Smooth muscle cell (in vitro differentiated cells): Measurements from ENCODE around the gene ROBO1. TPM values are rescaled to one million over a fixed set of nuclear protein-coding genes. Genes with fewer than 3 reads are reported as not detected.

Experiments used
- DNase-seq: peaks from one replicate; lab custom pipeline; 2025; ENCODE audit not compliant: unreplicated experiment; lab: John Stamatoyannopoulos, UW
- H2AFZ ChIP-seq: fragments of 200-600 bp; sonication (generic); 2 replicates; pipeline ENCODE4 v1.6.0; 2016; ENCODE audit warnings: antibody characterized with exemption, low read depth, mild to moderate bottlenecking
- H3F3A ChIP-seq: fragments of 200-600 bp; sonication (generic); 2 replicates; pipeline ENCODE4 v1.6.0; 2017; ENCODE audit warnings: antibody characterized with exemption, low read depth
- H3K27ac ChIP-seq: fragments of 200-600 bp; sonication (generic); 2 replicates; pipeline ENCODE4 v1.5.1; 2016; ENCODE audit warnings: low read depth, mild to moderate bottlenecking
- H3K27me3 ChIP-seq: fragments of 200-600 bp; sonication (generic); 2 replicates; pipeline ENCODE4 v1.6.1; 2016; ENCODE audit warnings: low read depth, mild to moderate bottlenecking
- H3K36me3 ChIP-seq: fragments of 200-600 bp; sonication (generic); 2 replicates; pipeline ENCODE4 v1.5.1; 2016; ENCODE audit warnings: low read depth
- H3K4me1 ChIP-seq: fragments of 200-600 bp; sonication (generic); 2 replicates; pipeline ENCODE4 v1.5.1; 2016; ENCODE audit warnings: low read depth
- H3K4me2 ChIP-seq: fragments of 200-600 bp; sonication (generic); 2 replicates; pipeline ENCODE4 v1.6.0; 2016; ENCODE audit warnings: mild to moderate bottlenecking
- H3K4me3 ChIP-seq: fragments of 200-600 bp; sonication (generic); 2 replicates; pipeline ENCODE4 v1.5.1; 2016; ENCODE audit warnings: mild to moderate bottlenecking
- H3K79me2 ChIP-seq: fragments of 200-600 bp; sonication (generic); 2 replicates; pipeline ENCODE4 v1.6.0; 2016; ENCODE audit warnings: low read depth, mild to moderate bottlenecking
- H3K9ac ChIP-seq: fragments of 200-600 bp; sonication (generic); 2 replicates; pipeline ENCODE4 v1.6.0; 2016; ENCODE audit warnings: low read depth
- H3K9me3 ChIP-seq: fragments of 200-600 bp; sonication (generic); replicated peaks from 2 replicates; pipeline ENCODE4 v1.5.1; 2016; ENCODE audit warnings: low read depth
- H4K20me1 ChIP-seq: fragments of 200-600 bp; sonication (generic); 2 replicates; pipeline ENCODE4 v1.6.0; 2016; ENCODE audit warnings: low read depth
- WGBS: methylation state at CpG from one replicate; pipeline ENCODE4 v1.1.7; 2016; ENCODE audit warnings: low lambda C conversion rate; 5-methylcytosine and 5-hydroxymethylcytosine counted together
- polyA plus RNA-seq: library from polyadenylated mRNA; unstranded; fragments of >200 nt; fragmentation: Nextera tagmentation; extraction: Ambion mirVana; gene quantifications from 2 replicates; pipeline ENCODE4 v1.2.1, GENCODE V29; 2016
- total RNA-seq: library from RNA; depleted of rRNA; stranded (reverse); fragments of >200 nt; gene quantifications from 2 replicates; pipeline ENCODE4 v1.2.3, GENCODE V29; 2014
- TF ChIP-seq, protein P1 (sequence below): fragments of 200-600 bp; sonication (generic); IDR thresholded peaks from 2 replicates; pipeline ENCODE4 v1.5.1; 2017; ENCODE audit warnings: borderline replicate concordance, mild to moderate bottlenecking, antibody characterized with exemption; ENCODE audit not compliant: insufficient read depth, poor library complexity, severe bottlenecking

ROBO1 gene
- total and polyA plus RNA-seq, 2 experiments from 2014 or later: 30.5 to 79.5 TPM

DNA sequence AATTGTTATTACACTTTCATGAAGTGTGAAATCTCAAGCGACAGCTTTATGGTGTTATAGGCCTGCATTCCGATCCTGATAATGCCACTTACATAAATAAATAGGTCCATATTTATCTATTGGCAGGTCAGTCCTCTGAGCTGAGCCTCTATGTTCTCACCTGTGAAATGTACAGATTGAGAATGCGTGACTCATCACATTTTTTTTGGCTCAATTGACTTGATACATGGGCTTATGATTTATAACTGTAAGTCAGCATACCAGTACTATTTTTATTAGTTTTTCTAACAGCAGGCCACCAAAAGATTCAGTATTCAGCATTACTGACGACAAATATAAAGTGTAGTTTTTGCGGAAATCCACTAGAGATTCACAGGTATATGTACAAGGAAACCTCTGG is 344.4 kb downstream of the ROBO1 start:
- TF ChIP-seq, protein P1, sequence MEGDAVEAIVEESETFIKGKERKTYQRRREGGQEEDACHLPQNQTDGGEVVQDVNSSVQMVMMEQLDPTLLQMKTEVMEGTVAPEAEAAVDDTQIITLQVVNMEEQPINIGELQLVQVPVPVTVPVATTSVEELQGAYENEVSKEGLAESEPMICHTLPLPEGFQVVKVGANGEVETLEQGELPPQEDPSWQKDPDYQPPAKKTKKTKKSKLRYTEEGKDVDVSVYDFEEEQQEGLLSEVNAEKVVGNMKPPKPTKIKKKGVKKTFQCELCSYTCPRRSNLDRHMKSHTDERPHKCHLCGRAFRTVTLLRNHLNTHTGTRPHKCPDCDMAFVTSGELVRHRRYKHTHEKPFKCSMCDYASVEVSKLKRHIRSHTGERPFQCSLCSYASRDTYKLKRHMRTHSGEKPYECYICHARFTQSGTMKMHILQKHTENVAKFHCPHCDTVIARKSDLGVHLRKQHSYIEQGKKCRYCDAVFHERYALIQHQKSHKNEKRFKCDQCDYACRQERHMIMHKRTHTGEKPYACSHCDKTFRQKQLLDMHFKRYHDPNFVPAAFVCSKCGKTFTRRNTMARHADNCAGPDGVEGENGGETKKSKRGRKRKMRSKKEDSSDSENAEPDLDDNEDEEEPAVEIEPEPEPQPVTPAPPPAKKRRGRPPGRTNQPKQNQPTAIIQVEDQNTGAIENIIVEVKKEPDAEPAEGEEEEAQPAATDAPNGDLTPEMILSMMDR: no peak
- 92% methylated on average over 5 of the region's 5 CpGs for WGBS
- Histone ChIP-seq H3K27me3 (no peaks in the 10 kb centered on the region), H3K4me1 (no peaks in the 10 kb centered on the region), H3K4me3 (no peak overlapping the region), H3K9me3 (no peaks in the 10 kb centered on the region), H3K79me2 (no peaks in the 10 kb centered on the region), H3K27ac (no peak overlapping the region), H3K9ac (no peak overlapping the region), H3F3A (no peaks in the 10 kb centered on the region), H3K36me3 (no peaks in the 10 kb centered on the region), H3K4me2 (no peak overlapping the region), H2AFZ (no peak overlapping the region), H4K20me1 (no peaks in the 10 kb centered on the region)
- DNase-seq: no peak

DNA sequence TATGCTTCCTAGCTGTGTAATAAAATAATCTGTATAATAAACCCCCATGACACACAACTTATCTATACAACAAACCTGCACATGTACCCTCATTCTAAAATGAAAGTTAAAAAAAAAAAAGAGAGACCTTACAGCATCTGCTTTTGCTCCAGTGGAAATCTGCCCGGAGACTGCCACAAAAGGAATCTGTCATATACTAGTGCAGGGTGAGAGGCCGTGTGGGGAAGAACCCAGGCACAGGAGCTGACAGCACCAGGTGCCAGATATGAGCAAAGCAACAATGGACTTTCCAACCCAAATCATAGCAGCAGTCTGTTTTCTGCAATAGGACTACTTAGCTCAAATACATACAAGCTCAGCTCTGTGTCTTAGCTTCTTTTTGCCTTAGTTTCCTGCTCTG is 346.5 kb downstream of the ROBO1 start:
- TF ChIP-seq, protein P1: no peak
- H3K27me3 ChIP-seq: no peaks in the 10 kb centered on the region
- 74% methylated on average over 2 of the region's 2 CpGs for WGBS
- no peak overlapping the region for H2AFZ ChIP-seq
- H3K4me1 ChIP-seq: no peaks in the 10 kb centered on the region
- H4K20me1 ChIP-seq: no peaks in the 10 kb centered on the region
- H3K79me2 ChIP-seq: no peaks in the 10 kb centered on the region
- no peak for DNase-seq
- H3K4me2 ChIP-seq: no peak overlapping the region
- H3K9ac ChIP-seq: no peak overlapping the region
- H3K27ac ChIP-seq: no peak overlapping the region
- H3K9me3 ChIP-seq: no peaks in the 10 kb centered on the region
- H3K4me3 ChIP-seq: no peak overlapping the region
- H3F3A ChIP-seq: no peaks in the 10 kb centered on the region
- H3K36me3 ChIP-seq: no peaks in the 10 kb centered on the region

DNA sequence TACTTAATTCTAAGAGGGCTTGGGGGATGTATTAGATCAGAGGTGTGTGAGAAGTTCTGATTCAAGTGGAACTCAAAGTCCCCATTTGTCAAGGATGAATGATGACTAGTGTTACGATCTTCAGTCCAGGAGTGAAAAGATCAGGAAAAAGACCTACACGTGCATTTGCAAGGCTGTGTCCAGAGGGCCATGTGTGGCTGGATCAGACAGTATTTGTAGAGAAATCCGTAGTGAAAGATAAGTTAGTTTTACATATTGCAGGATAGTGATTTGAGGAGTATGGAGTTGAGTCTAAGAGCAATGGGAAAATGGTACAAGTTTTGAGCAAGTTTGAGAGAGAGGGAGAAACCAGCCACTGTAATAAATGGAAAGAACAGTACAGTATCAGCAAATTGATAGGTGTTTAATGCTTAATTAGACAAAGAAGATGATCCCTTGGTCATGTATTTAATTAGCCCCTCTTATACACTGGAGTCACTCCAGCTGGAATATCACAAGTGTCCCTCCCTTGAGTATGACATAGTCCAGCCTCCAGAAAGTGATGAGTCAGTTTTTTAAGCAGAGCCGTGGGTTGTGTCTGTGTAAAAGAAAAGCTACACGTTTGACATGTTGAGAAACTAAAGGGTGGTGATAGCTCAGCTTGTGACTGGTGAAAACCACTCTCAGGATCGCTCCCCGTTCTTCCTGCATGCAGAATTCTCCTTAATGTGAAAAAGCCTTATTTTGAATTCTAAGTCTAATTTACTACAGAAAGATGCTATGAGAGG is 348.8 kb downstream of the ROBO1 start:
- H3K27ac ChIP-seq: no peak overlapping the region
- peak overlapping the region; percentile 77 for H3K4me2 ChIP-seq
- no peaks in the 10 kb centered on the region for H3K36me3 ChIP-seq
- H2AFZ ChIP-seq: no peak overlapping the region
- TF ChIP-seq, protein P1: no peak
- no peak overlapping the region for H3K9ac ChIP-seq
- no peaks in the 10 kb centered on the region for H3K9me3 ChIP-seq
- H3K4me1 ChIP-seq: no peaks in the 10 kb centered on the region
- WGBS: 15% methylated on average over 7 of the region's 7 CpGs
- peaks cover 2% of the 10 kb centered on the region for H3K27me3 ChIP-seq
- no peak for DNase-seq
- no peaks in the 10 kb centered on the region for H3F3A ChIP-seq
- H4K20me1 ChIP-seq: no peaks in the 10 kb centered on the region
- no peaks in the 10 kb centered on the region for H3K79me2 ChIP-seq
- no peak overlapping the region for H3K4me3 ChIP-seq

DNA sequence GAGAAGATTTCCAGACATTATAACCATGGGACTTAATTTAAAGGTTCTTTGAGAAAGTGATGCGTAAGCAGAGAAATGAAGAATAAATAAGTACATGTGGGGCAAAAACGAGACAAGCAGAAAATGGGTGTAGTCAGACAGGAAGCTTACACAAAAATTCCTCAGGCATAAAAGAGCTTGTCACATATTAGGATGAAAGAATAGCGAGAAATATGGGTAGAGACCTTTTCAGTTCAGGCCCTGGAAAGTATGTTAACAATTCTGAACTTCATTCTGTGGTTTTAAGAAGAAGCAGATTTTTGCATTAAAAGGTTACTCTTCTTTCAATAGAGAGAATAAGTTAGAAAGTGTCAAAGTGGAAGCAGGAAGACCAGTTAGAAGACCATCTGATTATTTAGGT is 352.4 kb downstream of the ROBO1 start:
- Histone ChIP-seq H3K36me3 (no peaks in the 10 kb centered on the region), H2AFZ (no peak overlapping the region), H3K4me3 (no peak overlapping the region), H3K9ac (no peak overlapping the region), H3K4me1 (no peaks in the 10 kb centered on the region), H3K27ac (peak overlapping the region; percentile 9), H3K9me3 (no peaks in the 10 kb centered on the region), H3K4me2 (peak overlapping the region; percentile 1), H3F3A (no peaks in the 10 kb centered on the region), H3K27me3 (peaks cover 25% of the 10 kb centered on the region), H4K20me1 (no peaks in the 10 kb centered on the region), H3K79me2 (no peaks in the 10 kb centered on the region)
- DNase-seq: no peak
- TF ChIP-seq, protein P1: no peak
- 54% methylated on average over 3 of the region's 3 CpGs for WGBS
